ENCODE data around the gene NDFIP2.

DNA sequence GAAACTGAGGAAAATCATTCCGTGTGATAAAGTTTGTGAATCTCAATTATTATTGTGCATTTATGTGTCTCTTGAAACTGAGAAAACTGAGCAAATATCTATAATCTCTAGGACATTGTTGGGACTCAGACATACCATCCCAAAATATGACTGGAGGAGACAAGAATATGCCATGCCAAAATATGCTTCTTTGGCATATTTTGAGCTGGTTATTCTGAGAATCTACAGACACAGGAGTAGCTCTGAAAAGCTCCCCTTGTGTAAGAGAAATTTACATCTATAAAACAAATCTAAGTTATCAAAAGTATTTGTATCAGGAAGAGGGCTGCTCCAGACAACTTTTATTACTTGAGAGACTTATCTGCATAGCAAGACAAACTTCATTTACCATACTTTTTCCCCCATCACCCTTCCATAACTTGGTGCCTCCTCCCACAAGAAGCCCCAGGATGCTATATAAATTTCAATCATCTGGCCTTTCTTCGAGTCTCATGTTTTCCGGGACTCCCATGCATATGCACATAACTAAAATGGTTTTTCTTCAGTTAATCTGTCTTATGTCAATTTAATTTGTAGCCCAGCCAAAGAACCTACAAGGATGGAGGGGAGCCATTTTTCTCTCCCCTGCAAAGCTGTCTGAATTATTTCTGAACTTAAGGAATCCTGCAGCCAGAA, 28.6 kb upstream of the NDFIP2 start:
- no peak for TF ChIP-seq YY1 (IDR thresholded peaks at IDR 0.05; ENCODE audit: insufficient read depth, insufficient read length)
- no peak for TF ChIP-seq SUZ12 (IDR thresholded peaks at IDR 0.05; ENCODE audit: extremely low read depth, insufficient read depth, insufficient read length)
- no peak for TF ChIP-seq ZNF274 (IDR thresholded peaks at IDR 0.05; ENCODE audit: low read depth, low read length)

Measured in NT2/D1 (cell line).